ENCODE measurements around the gene PLEKHM2.
"Not testable (repeated sequence)": the region's sequence is repeated elsewhere in the genome, so short reads cannot be mapped to it uniquely, and the experiment has no call there.

The PLEKHM2 gene, protein sequence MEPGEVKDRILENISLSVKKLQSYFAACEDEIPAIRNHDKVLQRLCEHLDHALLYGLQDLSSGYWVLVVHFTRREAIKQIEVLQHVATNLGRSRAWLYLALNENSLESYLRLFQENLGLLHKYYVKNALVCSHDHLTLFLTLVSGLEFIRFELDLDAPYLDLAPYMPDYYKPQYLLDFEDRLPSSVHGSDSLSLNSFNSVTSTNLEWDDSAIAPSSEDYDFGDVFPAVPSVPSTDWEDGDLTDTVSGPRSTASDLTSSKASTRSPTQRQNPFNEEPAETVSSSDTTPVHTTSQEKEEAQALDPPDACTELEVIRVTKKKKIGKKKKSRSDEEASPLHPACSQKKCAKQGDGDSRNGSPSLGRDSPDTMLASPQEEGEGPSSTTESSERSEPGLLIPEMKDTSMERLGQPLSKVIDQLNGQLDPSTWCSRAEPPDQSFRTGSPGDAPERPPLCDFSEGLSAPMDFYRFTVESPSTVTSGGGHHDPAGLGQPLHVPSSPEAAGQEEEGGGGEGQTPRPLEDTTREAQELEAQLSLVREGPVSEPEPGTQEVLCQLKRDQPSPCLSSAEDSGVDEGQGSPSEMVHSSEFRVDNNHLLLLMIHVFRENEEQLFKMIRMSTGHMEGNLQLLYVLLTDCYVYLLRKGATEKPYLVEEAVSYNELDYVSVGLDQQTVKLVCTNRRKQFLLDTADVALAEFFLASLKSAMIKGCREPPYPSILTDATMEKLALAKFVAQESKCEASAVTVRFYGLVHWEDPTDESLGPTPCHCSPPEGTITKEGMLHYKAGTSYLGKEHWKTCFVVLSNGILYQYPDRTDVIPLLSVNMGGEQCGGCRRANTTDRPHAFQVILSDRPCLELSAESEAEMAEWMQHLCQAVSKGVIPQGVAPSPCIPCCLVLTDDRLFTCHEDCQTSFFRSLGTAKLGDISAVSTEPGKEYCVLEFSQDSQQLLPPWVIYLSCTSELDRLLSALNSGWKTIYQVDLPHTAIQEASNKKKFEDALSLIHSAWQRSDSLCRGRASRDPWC

DNA sequence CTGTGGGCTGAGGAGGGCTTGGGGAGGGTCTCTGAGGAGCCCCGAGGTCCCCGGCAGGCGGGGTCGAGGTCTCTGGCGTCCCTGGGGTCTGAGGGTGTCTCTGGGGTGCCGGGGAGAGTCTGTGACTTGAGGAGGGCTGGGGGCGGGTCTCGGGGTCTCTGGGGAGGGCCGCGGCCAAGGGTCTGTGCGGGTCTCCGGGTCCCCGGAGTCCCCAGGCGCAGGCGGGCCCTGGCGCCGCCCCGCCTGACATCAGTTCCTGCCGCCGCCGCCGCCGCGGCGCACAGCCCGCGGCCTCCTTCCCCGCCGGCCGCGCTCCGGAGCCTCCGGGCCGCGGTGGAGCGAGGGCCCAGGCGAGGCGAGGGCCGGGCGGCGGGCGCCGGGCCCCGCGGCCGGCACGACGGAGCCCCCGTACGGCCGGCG, at the start of gene PLEKHM2:
Gene PLEKHM2, plus strand, starts transcription at position 279 of the 420 bp plus-strand sequence. CDS start 239 bp downstream, outside the sequence.
- peak in 1 of 4 experiments; percentile 19 for DNase-seq (ENCODE audit: low read depth in 4 of 4, low spot score in 1 of 4)

DNA sequence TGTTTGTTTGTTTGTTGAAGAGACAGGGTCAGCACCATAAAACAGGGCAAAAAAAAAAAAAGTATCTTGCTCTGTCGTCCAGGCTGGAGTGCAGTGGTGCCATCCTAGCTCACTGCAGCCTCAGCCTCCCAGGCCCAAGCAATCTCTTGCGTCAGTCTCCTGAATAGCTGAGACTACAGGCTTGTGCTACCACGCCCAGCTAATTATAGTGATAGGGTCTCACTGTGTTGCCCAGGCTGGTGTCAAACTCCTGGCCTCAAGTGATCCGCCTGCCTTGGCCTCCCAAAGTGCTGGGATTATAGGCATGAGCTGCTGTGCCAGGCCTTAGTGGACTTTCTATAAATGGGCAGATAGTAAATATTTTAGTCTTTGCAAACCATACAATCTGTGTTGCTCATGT, 47.7 kb upstream of the PLEKHM2 start:
- DNase-seq (ENCODE audit: low read depth in 4 of 4, low spot score in 1 of 4): no peak

DNA sequence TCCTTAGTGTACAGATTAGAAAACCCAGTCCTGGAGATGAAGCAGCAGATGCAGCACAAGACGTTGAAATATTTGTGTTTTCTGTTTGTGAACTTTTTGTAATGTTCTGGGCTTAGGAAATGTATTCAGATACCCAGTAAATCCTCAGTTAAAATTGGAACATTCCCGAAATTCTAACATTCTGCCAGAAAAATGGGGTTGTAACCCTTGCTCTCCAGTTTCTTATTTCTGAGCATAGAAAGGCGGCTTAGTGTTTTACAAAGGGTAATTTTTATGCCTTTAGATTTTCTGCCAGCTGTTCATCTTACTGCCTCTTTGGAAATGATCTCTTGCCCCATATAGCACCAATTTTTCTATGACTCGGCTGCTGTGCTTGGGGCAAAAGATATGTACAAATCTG, 46.3 kb upstream of the PLEKHM2 start:
- no peak for DNase-seq (ENCODE audit: low read depth in 4 of 4, low spot score in 1 of 4)

DNA sequence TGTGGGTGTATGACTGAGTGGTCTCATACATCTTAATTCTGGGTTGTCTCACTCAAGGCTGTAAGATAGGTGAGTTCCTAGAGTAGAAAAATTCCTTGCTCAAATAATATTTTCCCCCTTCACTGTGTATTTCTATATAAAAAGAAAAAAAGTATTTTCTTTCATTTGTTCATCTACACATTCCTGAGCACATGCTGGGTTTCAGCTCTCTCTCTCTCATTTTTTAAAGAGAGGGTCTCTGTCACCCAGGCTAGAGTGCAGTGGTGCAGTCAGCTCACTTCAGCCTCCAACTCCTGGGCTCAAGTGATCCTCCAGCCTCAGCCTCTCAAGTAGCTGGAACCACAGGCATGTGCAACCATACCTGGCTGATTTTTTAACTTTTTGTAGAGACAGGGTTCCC, 44.9 kb upstream of the PLEKHM2 start:
- no peak for DNase-seq (ENCODE audit: low read depth in 4 of 4, low spot score in 1 of 4)

DNA sequence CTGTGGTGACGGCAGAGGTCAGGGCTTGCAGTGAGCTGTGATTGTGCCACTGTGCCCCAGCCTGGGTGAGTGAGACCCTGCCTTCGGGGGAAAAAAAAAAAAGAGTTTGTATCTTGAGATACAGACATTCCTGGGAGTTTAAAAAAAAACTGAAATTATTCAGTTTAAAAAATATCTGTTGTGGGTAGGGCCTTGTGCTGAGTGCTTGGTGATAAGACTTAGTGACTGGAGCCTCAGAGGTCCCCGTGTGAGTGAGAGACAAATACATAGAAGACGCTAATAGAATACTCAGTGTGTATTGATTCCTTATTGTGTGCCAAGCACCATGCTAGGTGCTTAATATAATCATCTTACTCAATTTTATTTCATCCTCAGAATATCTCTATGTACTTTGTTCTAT, 44.2 kb upstream of the PLEKHM2 start:
- DNase-seq (ENCODE audit: low read depth in 4 of 4, low spot score in 1 of 4): no peak

DNA sequence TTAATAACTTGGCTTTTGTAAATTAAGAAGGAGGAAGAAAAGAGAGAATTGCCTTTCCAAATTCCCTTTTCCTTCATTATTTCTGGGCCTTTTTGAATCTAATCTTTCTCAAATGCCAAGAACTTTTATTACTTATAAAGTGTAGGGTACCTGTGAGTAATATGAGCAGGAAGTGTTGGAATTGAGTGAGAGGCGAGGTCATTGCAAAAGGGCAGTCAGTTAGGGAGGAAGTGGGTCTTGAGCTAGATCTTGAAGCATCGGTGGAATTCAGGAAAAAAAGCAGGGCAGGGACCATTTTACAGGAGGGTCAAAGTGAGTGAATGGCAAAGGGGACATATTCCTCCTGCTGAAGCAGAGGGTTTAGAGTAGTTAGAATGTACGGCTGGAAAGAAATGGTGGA, 43.5 kb upstream of the PLEKHM2 start:
- DNase-seq (ENCODE audit: low read depth in 4 of 4, low spot score in 1 of 4): no peak

DNA sequence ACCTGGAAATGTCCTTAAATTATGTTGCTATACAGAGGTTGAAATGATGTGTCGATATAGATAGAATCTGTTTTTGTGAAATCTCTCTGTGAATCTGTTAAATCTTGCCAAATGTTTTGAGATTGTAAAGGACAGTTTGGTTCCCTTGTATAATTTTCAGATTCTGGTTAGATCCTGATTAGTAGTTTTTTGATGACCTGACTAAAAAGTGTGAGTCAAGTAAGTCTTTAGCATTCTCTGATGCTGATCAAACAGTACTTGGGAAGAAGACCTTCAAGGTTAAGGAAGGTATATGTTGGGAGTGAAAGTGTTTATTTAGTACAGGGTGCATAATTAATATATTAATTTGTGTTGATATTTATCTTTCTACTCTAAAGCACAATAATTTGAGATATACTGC, 34.2 kb upstream of the PLEKHM2 start:
- no peak for DNase-seq (ENCODE audit: low read depth in 4 of 4, low spot score in 1 of 4)

DNA sequence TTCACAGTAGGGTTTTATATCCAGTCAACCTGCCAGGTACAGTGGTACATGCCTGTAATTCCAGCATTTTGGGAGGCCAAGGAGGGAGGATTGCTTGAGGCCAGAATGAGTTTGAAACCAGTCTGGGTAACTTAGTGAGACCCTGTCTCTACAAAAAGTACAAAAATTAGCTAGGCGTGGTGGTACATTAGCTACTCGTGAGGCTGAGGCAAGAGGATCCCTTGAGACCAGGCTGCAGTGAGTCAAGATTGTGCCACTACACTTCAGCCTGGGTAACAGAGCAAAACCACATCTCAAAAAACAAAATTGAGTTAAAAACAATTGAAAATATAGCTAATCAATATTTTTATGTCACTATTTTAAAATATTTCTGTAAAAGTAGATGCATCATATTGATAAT, 33.7 kb upstream of the PLEKHM2 start:
- no peak for DNase-seq (ENCODE audit: low read depth in 4 of 4, low spot score in 1 of 4)

DNA sequence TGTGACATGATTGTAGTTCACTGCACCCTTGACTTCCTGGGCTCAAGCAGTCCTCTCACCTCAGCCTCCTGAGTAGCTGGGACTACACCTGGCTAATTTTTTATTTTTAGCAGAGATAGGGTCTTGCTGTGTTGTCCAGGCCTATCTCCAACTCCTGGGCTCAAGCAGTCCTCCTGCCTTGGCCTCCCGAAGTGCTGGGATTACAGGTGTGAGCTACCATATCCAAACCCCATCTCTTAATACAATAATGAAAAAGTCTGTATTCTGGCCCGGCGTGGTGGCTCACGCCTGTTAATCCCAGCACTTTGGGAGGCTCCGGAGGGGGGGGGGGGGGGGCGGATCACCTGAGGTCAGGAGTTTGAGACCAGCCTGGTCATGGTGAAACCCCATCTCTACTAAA, 32.0 kb upstream of the PLEKHM2 start:
- not testable (repeated sequence) for DNase-seq (ENCODE audit: low read depth in 4 of 4, low spot score in 1 of 4)

DNA sequence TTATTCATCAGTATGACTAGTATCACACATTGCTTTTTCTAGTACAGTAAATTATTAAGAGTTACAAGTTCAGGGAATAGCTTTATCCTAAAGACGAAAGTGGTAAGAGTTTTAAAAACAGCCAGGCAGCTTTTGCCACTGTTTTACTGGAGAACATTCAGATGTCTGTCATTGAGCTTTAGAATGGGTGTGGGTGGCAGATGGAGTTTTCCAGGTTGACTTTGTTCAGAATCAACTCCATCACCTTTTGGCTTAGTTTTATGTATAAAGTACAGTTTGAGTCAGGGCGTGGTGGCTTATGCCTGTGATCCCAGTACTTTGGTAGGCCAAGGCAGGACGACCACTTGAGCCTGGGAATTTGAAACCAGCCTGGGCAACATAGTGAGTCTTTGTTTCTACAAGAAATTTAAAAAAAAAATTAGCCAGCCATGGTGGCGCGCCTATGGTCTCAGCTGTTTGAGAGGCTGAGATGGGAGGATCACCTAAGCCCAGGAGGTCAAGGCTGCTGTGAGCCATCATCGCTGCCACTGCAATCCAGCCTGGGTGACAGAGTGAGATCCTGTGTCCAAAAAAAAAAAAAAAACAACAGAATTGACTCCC, 29.9 kb upstream of the PLEKHM2 start:
- no peak for DNase-seq (ENCODE audit: low read depth in 4 of 4, low spot score in 1 of 4)

DNA sequence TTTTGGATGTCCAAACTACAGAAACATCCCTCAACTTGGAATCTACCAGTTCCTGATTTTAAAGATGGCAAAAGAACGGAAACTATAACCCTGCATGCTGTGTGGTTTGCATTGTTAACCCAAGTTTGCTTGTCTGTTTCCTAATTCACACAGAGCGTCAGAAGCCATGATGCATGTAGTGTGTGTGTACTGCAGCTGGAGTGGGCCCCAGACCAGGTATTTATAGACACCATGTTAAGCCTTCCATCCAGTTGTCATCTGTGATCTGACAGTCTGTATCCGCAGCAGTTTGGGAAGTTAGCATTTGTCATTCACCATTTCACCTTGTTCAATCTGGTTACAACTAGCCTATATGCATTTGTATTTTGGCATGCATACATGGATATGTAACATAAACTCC, 27.7 kb upstream of the PLEKHM2 start:
- DNase-seq (ENCODE audit: low read depth in 4 of 4, low spot score in 1 of 4): no peak

DNA sequence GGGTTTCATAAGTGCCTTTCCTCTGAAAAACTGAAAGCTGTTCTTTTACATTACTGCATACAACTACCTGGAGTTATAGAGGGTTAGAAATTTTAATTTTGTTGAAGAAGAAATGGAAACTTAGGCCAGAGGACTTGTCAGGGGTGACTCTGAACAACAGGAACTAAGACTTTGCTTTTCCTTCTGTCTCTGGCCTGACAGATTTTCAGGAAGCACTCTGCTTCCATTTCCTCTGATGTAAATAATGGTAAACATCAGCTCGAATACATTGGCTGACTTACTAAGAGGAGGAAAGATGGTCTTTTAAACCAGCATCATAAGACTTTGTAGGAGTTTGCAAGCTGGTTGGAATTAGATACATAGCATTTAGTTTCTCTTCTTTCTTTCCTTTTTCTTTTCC, 27.1 kb upstream of the PLEKHM2 start:
- no peak for DNase-seq (ENCODE audit: low read depth in 4 of 4, low spot score in 1 of 4)

DNA sequence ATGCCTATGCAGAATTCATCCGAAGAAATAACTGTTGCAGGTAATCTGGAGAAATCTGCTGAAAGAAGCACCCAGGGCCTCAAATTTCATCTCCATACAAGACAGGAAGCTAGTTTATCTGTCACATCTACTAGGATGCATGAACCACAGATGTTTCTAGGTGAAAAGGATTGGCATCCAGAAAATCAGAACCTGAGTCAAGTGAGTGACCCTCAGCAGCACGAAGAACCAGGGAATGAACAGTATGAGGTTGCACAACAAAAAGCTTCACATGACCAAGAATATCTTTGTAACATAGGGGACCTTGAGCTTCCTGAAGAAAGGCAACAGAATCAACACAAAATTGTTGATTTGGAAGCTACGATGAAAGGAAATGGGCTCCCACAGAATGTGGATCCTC, 24.0 kb upstream of the PLEKHM2 start:
- no peak for DNase-seq (ENCODE audit: low read depth in 4 of 4, low spot score in 1 of 4)

DNA sequence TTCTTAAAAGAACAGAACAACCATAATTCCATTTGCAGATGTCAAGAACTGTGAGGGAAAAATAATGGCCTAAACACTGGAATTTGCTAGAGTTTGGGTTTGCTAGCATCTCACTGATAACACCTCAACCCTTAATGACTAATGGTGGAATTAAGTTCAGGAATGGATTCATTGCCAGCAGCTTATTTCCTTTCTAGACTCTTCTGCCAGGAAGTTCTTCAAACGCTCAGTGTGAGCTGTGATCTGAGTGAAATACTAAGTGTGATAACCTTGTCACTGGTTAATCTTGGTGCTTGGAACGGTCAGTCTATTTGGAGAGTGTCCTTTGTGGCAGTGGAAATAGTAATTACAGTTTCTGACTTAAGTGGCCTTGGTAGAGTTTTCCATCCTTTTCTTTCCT, 21.6 kb upstream of the PLEKHM2 start:
- DNase-seq (ENCODE audit: low read depth in 4 of 4, low spot score in 1 of 4): no peak

DNA sequence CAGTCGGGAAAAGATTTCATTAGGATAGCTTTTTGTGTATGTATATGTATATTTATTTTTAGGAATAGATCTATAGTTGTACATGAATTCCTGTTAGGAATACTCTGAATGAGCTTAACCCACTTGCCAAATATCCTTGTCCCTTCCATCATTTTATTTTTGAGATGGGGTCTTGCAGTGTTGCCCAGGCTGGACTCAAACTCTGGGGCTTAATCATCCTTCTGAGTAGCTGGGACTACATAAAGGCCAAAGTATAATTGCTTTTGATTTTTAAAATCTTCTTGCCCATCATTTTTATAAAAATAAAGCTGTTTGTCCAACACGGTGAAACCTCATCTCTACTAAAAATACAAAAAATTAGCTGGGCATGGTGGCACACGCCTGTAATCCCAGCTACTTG, 20.2 kb upstream of the PLEKHM2 start:
- no peak for DNase-seq (ENCODE audit: low read depth in 4 of 4, low spot score in 1 of 4)

DNA sequence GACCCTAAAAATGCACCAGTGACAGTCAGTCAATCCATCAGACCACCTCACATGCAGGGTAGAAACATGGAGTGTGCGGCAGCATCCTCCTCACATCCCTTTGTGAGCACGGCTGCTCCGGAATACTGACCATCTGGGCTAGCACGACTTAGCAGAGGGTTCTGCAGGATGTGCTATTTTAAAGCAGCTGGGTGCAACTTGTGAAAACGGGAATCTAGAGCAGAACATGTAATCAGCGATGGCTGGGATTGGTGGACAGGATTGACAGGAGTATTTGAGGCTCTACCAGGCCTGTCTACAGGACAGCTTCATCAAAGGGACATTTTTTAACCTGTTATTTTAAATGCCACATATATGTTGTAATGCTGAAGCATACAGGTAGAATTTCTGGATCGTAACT, 16.8 kb upstream of the PLEKHM2 start:
- DNase-seq (ENCODE audit: low read depth in 4 of 4, low spot score in 1 of 4): no peak

DNA sequence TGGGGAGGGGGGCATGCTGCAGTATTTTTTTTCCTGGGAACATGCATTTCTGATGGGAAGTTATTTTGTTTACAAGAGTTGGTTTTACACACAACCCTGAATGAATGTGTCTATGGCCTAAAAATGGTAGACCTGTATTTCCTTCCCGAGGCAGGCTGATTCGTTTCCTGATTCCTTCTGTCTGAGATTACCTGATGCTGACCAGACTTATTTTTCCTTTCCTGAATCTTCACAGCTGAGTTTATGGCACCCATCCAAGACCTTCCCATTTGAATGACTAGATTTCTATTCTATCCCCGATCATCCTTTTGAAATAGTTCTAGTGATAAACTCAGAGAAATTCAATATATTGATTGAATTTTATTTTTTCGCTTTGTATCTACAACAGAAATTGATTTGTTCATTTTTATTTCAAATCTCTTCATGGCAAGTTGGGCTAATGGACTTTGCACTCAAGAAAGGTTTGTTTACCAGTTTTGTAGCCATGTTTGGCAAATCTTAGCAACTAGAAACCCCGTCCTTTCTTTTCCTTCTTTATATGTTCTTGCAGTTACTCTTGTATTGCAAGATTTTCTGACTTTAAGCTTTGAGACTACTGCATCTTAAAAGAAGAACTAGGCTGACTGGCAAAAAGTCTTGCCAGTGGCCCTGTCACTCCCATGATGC, 15.9 kb upstream of the PLEKHM2 start:
- no peak for DNase-seq (ENCODE audit: low read depth in 4 of 4, low spot score in 1 of 4)

DNA sequence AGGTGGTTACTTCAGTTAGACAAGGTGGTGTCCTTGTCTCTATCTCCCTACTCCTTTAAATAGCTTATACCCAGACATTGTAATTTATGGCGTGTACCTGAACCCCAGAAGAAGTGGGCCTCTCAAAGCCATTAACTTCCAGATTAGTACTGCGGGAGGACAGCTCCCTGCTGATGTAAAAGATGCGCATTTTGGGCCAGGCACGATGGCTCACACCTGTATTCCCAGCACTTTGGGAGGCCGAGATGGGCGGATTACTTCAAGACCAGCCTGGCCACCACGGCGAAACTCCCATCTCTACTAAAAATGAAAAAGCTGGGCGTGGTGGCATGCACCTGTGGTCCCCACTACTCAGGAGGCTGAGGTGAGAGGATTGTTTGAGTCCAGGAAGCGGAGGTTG, 15.0 kb upstream of the PLEKHM2 start:
- DNase-seq (ENCODE audit: low read depth in 4 of 4, low spot score in 1 of 4): no peak

DNA sequence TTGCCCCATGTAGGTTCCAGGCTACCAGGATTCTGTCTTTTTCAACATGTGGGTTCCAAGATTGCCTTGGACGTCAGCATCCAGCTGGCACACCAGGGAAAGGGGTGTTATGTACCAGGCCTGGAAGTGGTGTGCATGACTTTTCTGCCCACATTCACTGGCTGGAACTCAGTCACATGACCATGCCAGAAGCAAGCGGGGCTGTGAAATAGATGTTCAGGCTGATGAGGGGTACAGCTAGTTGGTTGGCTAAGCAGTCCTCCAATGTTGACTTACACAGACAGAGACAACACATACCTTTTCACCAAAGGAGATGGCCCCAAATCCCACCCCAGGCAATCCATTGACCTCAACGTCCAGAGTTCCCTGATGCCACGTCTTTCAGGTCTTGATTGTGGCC, 14.3 kb upstream of the PLEKHM2 start:
- no peak for DNase-seq (ENCODE audit: low read depth in 4 of 4, low spot score in 1 of 4)

DNA sequence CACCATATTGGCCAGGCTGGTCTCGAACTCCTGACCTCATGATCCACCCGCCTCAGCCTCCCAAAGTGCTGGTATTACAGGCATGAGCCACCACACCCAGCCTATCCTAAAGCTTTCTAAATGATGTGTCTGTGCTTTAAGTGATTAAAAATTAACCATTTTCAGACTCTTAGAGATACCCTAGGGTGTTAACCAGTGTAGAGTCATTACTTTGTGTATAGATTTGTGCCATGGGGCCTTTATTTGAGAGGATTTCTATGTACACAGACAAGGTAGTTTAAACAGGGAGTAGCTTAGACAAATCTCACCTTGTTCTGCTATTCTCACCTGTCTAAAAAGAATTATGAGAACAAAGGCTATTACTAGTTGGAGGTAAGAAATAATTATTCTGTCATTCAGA, 12.7 kb upstream of the PLEKHM2 start:
- no peak for DNase-seq (ENCODE audit: low read depth in 4 of 4, low spot score in 1 of 4)
